NCI-H2196 (cell line): ENCODE results near the gene PDC.
"Not testable (repeated sequence)": the region's sequence is repeated elsewhere in the genome, so short reads cannot be mapped to it uniquely, and the experiment has no call there.

Source experiments
- DNase-seq: peaks from one replicate; lab custom pipeline; 2025; ENCODE audit not compliant: unreplicated experiment; lab: John Stamatoyannopoulos, UW

Gene PDC

GRCh38 chr1:186465946-186466345 lies 5.0 kb upstream of the PDC start:
- no peak for DNase-seq

GRCh38 chr1:186465491-186465890 lies 4.6 kb upstream of the PDC start:
- not testable (repeated sequence) for DNase-seq

DNA sequence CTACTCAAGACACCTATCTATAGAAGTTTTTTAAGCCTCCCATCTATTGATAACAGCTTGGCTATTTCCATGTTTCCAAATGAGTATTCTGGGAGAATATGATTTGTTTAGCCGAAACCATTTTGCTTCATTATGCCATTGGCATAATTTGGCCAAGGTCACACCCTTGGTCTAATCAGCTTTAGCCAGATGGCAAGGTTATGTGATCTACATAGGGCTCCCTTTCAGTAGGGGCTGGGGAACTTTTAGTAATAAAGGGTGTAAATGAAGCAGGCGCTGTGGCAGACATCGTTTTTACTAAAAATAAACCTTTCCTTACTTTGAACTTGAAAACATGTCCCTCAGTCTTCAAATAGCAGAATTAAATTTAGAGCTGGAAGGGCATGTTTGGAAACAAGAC lies 3.0 kb upstream of the PDC start:
- no peak for DNase-seq

DNA sequence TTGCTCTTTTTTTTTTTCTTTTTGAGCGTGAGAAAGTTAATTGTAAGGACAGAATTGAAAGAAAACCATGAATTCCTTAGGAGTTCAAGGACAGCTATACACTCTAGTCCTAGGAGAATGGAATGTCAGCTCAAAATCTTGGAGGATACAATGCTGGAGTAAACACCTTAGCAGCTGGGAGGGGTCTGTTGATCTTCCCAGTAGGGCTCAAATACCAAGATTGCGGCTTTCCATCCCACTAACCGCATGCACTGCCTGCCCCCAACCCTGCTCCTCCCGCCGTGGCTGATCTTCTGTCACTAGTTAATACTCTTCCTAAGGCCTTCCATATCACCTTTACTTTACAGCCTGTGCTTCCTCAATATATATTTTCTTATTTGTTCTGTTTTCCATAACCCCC lies 2.6 kb upstream of the PDC start:
- no peak for DNase-seq

DNA sequence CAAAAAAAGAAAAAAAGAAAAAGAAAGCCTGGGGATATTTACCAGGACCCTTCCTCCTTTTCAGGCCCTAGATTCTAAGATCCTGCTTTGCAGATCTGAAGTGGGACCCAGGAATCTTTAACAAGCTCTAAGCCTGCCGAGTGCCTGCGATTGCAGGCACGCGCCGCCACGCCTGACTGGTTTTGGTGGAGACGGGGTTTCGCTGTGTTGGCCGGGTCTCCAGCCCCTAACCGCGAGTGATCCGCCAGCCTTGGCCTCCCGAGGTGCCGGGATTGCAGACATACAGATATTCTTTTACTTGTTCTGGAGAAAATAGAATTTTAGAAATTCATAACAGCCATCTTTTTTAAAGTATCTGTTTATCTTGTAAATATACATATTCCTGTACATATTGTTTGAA lies 1.8 kb downstream of the PDC start:
- DNase-seq, result not testable (repeated sequence)

DNA sequence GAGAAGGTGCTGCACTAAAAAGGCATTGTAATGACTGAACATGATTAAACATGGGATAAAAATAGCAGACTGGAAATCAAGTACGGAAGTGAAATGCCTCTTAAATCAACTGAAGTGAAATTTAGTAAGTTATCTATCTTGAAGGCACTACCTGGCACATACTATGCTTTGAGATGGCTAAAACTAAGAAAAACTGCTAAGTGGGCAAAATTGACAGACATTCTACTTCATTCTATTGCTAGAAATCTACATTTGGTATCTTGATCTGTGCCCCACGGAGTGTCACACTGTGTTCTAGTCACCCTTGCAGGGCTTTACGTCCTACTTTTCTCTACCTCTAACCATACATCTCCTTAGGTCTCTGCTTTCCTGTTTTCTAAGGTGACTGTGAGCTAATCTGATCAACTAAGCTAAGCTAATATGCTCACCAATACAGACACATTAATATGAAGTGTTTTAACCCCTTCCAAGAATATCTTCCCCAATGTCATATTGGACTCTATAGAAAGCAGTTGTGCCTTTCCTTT lies 4.1 kb downstream of the PDC start:
- DNase-seq, result no peak

DNA sequence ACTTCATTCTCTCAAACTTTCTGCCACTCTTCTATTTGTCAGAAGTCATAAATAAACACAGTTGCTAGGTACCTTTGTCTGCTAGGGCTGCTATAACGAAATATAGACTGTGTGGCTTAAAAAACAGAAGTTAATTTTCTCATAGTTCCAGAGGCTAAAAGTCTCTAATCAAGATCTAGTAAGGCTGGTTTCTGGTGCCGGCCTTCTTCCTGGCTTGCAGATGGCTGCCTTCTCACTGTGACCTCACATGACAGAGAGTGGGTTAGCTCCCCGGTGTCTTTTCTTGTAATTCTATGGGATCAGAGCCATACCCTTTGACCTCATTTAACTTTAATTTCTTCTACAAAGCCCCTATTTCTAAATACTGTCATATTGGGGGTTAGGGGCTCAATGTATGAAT lies 5.9 kb downstream of the PDC start:
- DNase-seq, result no peak

- no peak for DNase-seq
Observed at GRCh38 chr1:186446152-186446551, 14.8 kb downstream of the PDC start.

DNA sequence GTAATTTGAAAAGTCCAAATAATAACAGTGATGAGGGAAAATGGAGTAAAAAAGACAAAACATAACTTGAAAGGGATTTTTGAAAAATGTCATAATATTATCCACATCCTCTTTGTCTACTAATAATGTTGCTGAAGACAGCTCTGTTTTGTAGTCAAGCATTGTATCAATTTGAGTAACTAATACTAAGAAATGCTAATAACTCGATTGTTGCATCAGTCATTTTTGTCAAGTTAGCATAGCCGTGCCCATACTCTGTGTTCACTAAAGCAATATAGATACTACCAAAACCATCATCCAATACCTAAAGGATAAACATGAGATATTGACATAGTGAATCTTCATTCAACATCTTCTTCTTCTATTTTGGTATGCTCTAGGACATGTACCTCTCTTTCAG lies 17.3 kb downstream of the PDC start:
- DNase-seq, result no peak

GRCh38 chr1:186442651-186443375 lies 18.1 kb downstream of the PDC start:
- DNase-seq, result peak; percentile 9

GRCh38 chr1:186440584-186440983 lies 20.3 kb downstream of the PDC start:
- DNase-seq, result peak; percentile 6

GRCh38 chr1:186438567-186438966 lies 22.3 kb downstream of the PDC start:
- DNase-seq, result no peak

DNA sequence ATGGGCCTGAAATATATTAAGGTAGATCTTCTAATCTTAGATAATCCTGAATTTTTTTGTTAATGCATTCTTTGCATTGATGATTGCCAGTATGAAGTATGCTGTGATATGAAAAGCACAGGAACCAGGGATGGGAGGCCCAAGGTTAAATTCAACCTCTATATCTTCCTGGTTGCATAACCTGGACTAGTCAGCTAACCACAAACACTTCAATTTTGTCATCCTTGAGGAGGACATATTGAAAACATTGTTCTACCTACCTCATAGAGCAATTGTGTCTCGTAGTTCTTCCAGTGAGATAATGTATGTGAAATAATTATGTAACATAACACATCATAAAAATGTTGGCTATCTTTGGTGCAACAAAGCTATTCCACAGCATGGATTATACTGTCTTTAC lies 25.6 kb downstream of the PDC start:
- DNase-seq, result no peak

DNA sequence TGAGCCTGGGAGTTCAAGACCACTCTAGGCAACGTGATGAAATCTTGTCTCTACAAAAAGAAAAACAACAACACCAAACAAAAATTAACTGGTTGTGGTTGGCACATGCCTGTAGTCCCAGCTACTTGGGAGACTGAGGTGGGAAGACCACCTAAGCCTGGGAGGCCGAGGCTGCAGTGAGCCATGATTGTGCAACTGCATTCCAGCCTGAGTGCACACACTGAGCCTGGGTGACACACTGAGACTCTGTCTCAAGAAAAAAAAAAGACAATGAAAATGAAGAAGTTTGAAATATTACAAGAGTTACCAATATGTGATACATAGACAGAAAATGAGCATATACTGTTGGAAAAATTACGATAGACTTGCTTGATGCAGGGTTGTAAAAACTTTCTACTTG lies 31.9 kb downstream of the PDC start:
- DNase-seq, result no peak

DNA sequence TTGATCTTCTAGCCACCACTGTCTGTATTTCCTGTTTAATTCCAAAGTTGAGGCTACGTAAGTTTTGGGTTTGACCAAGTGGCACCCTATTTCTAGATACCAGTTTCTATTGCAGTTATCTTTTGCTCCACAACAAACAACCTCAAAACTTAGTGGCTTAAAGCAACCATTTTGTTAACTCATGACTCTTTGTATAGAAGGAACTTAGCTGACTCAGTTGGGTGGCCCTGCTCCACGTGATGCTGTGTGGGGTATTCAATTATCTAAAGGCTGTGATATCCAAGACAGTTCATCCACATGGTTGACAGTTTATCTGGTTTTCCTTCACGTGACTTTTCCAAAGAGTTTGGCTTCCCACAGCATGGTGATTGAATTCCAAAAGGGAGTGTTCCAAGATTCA lies 34.8 kb downstream of the PDC start:
- DNase-seq, result no peak

DNA sequence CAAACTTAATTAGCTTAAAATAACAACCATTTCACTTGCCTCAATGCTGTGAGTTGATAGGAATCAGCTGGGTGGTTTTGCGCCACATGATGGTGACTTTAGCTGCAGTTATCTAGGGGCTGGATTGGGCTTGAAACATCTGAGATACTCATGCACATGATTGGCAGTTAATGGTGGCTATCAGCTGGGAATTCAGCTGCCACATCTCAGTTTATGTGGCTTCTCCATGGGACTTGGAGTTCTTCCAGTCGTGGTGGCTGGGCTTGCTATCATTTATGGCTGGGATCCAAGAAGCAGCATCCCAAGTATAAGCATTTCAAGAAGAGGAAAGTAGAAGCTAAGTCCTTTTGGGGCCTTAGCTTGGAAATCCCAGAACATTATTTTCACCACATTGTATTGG lies 36.4 kb downstream of the PDC start:
- DNase-seq, result no peak

- DNase-seq, result no peak
Observed at GRCh38 chr1:186421446-186421845, 39.5 kb downstream of the PDC start.

DNA sequence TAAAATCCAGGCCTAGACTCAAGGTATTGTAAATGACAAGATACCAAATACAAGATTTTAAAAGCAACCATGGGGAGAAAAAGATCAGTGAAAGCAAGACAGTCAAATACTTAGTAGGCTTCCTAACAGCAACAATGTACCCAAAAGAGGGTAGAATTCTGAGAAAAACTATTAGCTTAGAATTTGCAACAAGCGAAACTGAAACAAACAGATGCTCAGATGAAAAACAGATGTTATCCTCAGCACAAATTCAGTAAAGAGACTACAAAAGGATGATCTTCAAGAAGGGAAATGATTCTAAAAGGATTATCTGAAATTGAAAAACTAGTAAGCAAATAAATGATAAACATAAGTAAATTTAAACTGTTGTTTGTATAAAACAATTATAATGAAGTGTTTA lies 40.0 kb downstream of the PDC start:
- DNase-seq, result no peak

- DNase-seq, result no peak
Observed at GRCh38 chr1:186420311-186420710, 40.6 kb downstream of the PDC start.

DNA sequence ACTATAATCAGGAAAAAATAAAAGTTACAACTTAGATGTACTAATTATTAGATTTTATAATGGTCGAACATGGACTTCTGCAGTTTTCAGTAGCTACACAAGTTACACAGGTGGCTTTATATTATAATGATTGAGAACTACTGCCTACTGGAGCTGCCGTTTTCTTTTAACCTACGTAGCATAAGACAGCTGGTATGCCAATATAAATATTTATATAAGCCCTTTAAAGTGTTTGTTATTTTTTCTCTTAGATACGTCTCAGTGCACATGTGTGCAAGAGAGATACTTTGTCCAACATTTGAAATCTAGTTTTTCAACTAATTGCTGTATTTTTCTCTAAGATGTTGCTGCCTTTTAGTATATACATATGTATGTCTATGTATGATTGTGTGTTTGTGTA lies 42.4 kb downstream of the PDC start:
- DNase-seq, result no peak

- DNase-seq, result no peak
Observed at GRCh38 chr1:186413319-186413718, 47.6 kb downstream of the PDC start.

DNA sequence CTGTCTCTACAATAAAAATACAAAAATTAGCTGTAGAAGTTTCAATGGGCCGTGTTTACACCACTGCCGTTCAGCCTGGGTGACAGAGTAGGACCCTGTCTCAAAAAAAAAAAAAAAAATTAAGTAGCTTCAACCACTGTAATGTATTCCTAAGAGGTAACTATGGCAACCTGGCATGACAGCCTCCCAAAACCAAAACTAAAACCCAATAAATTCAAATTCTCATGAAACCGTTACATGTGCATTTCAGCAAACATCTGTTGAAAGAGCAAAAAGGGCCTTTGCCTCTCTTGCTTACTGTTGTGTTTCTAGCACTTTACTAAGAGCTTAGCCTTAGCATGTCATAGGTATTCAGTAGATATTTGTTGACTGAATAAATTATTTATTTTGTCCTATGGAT lies 51.8 kb downstream of the PDC start:
- no peak for DNase-seq

DNA sequence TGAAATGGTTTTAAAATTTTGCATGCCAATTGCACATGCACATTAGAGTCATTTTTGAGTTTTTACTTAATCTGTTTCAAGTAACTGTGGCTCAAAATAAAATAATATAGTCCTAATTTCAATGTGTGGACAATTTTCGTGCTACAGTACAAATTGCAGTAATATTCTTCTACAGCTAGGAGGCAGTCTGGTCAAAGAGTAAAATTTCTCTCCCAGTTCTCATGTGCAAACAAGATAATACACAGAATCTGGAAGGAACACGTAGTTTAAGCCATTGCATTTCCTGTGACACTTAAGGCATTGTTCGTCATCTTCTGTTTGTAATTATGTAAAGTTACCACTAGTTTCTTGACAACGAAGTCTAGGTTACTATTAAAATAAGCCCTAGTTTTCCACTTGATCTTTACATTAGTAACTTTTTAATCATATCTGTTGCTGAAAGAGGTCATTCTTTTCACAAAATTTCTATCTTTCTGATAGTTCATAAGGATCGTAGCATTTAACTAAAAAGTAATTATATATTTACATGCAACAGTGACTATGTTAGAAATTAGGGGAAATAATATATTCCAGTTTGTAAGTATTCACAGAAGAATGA lies 56.4 kb downstream of the PDC start:
- DNase-seq, result peak; percentile 37
